Aorta (tissue), 5 donors: ENCODE results near the gene PIP5KL1. TPM values are rescaled to one million over a fixed set of nuclear protein-coding genes. Genes with fewer than 3 reads are reported as not detected.
A peak's percentile ranks its signal among the peaks of the same experiment; 100 is the strongest.

Experiments
- ATAC-seq: fragments of 200-7000 bp; cut with Tn5 transposase; one replicate; pipeline ENCODE4 v1.9.1; 2022; ENCODE audit warnings: moderate library complexity; ENCODE audit not compliant: low FRiP score
- DNase-seq, 2 donors: peaks; one replicate each; pipeline ENCODE4 v3.0.0-alpha.2; 2020
- H3K27ac ChIP-seq, 2 donors: one replicate each; pipeline ENCODE4 v1.5.1; 2013; ENCODE audit warnings: low read length in 2 of 2, mild to moderate bottlenecking in 2 of 2, moderate library complexity in 2 of 2, control low read depth in 1 of 2, inconsistent platforms in 1 of 2, low read depth in 1 of 2
- H3K27me3 ChIP-seq, 2 donors: one replicate each; pipeline ENCODE4 v1.6.1; 2013; ENCODE audit warnings: control low read depth in 1 of 2, low read length in 1 of 2, mild to moderate bottlenecking in 1 of 2, moderate library complexity in 1 of 2; ENCODE audit not compliant: insufficient read depth in 2 of 2, control insufficient read depth in 1 of 2
- H3K36me3 ChIP-seq, 2 donors: one replicate each; pipeline ENCODE4 v1.6.1; 2013; ENCODE audit warnings: control low read depth in 1 of 2, low read length in 1 of 2, mild to moderate bottlenecking in 1 of 2; ENCODE audit not compliant: insufficient read depth in 2 of 2, control insufficient read depth in 1 of 2
- H3K4me1 ChIP-seq, 2 donors: one replicate each; pipeline ENCODE4 v1.6.1; 2013; ENCODE audit warnings: low read length in 2 of 2, control low read depth in 1 of 2, mild to moderate bottlenecking in 1 of 2, moderate library complexity in 1 of 2; ENCODE audit not compliant: insufficient read depth in 2 of 2, control insufficient read depth in 1 of 2
- H3K4me3 ChIP-seq, 2 donors: one replicate each; pipeline ENCODE4 v1.5.1; 2013; ENCODE audit warnings: low read length in 2 of 2, control low read depth in 1 of 2, mild to moderate bottlenecking in 1 of 2
- H3K9me3 ChIP-seq: one replicate; pipeline ENCODE4 v1.6.1; 2013; ENCODE audit warnings: mild to moderate bottlenecking, low read length; ENCODE audit not compliant: control insufficient read depth
- WGBS, 2 donors: extraction: QIAGEN DNeasy Blood & Tissue Kit; methylation state at CpG; one replicate each; pipeline ENCODE4 v1.1.7; 2013; 5-methylcytosine and 5-hydroxymethylcytosine counted together
- intact Hi-C, 2 donors: fragments of 100-400 bp; cut with DNase I; formaldehyde crosslinking; loops; one replicate each; pipeline versions ENCODE4 v1.14.2 to v1.15.0; 2022
- polyA plus RNA-seq, 2 donors: library from polyadenylated mRNA; stranded (reverse); fragments of 200-250 nt; gene quantifications; one replicate each; pipeline ENCODE4 v1.2.3, GENCODE V29; 2013
- total RNA-seq, 2 donors: library from RNA; stranded (reverse); fragmentation: NEBNext Ultra II Directional; extraction: Animal tissue kit (Norgen Biotek cat#: 25700); gene quantifications; one replicate each; pipeline ENCODE4 v1.2.1, GENCODE V29; 2021
- donor health status: healthy with polysubstance abuse.
- donor health status: Bipolar disorder and iron deficiency.
- donor health status: DM: no; HTN: no; CAD: no.
- donor health status: DM: no; HTN: no; CAD: no.
- donor health status: DM: yes; HTN: yes; CAD: no.

Gene PIP5KL1
- total and polyA plus RNA-seq, 4 donors = 1.4 to 4.5 (median 3.0) TPM

- 1 to 2% methylated on average over 53 to 71 of the region's 71 CpGs for WGBS, 2 donors
- no peaks in the 10 kb centered on the region for H3K4me1 ChIP-seq
- H3K27me3 ChIP-seq = no peaks in the 10 kb centered on the region
- H3K27ac ChIP-seq = peak within 1 kb of the TSS in 1 of 2 donors; percentile 26
- DNase-seq (peak; percentile 96 to 98), ATAC-seq (peak; percentile 93)
- peak within 1 kb of the TSS; percentile 44 to 72 for H3K4me3 ChIP-seq
- intact Hi-C loops = loop anchor here (2.0 to 5.0 kb wide), 3 partner anchors 18 to 130 kb away; partner anchors contain the start of genes AK1 (in 1 of the 2), CDK9 (in 1 of the 2) and ST6GALNAC6 (in 1 of the 2)
- H3K36me3 ChIP-seq = peaks cover 0 to 3% of the 10 kb centered on the region in 2 donors
- no peaks in the 10 kb centered on the region for H3K9me3 ChIP-seq
Measured at GRCh38 chr9:127916720-127917581, 13.6 kb downstream of the PIP5KL1 start, which contains the start of gene ST6GALNAC4. Gene ST6GALNAC4, minus strand, starts transcription at chr9:127917041. Its CDS starts 622 bp downstream, at chr9:127916419.

- intact Hi-C loops = loop anchor here (2.0 to 5.0 kb wide), 3 partner anchors 17 to 129 kb away; partner anchors contain the start of genes AK1 (in 1 of the 2), CDK9 (in 1 of the 2) and ST6GALNAC6 (in 1 of the 2)
- DNase-seq = peak in 1 of 2 donors; percentile 49
- Histone ChIP-seq H3K36me3 (peaks cover 0 to 4% of the 10 kb centered on the region in 2 donors), H3K4me1 (no peaks in the 10 kb centered on the region), H3K27me3 (no peaks in the 10 kb centered on the region), H3K9me3 (no peaks in the 10 kb centered on the region), H3K27ac (peak overlapping the region in 1 of 2 donors; percentile 5), H3K4me3 (peak overlapping the region; percentile 44 to 72)
- peak; percentile 1 for ATAC-seq
- WGBS, 2 donors = 19 to 20% methylated on average over 27 of the region's 27 CpGs
Measured at GRCh38 chr9:127915801-127916719, 14.5 kb downstream of the PIP5KL1 start.

- H3K27ac ChIP-seq = no peak overlapping the region
- WGBS, 2 donors = 73 to 74% methylated on average over 5 of the region's 5 CpGs
- intact Hi-C loops = loop anchor here (5.0 kb wide), 2 partner anchors 38 to 128 kb away; partner anchors contain the start of genes AK1 (in 1 of the 2) and CDK9 (in 1 of the 2)
Measured at GRCh38 chr9:127915325-127915752, 15.2 kb downstream of the PIP5KL1 start.

GRCh38 chr9:127913682-127914081 is 16.9 kb downstream of the PIP5KL1 start:
- Histone ChIP-seq H3K27ac (no peak overlapping the region), H3K4me1 (no peaks in the 10 kb centered on the region), H3K36me3 (peaks cover 0 to 4% of the 10 kb centered on the region in 2 donors), H3K27me3 (no peaks in the 10 kb centered on the region), H3K9me3 (no peaks in the 10 kb centered on the region), H3K4me3 (no peak overlapping the region)
- WGBS, 2 donors = 95% methylated on average over 11 of the region's 11 CpGs
- intact Hi-C loops = no loop called here
- ATAC-seq (no peak), DNase-seq (no peak)

More at GRCh38 chr9:127915325-127915752, 15.2 kb downstream of the PIP5KL1 start:
- ATAC-seq = no peak
- peaks cover 0 to 4% of the 10 kb centered on the region in 2 donors for H3K36me3 ChIP-seq
- no peaks in the 10 kb centered on the region for H3K4me1 ChIP-seq
- H3K9me3 ChIP-seq = no peaks in the 10 kb centered on the region
- DNase-seq = peak in 1 of 2 donors; percentile 62
- H3K4me3 ChIP-seq = peak overlapping the region in 1 of 2 donors; percentile 44
- no peaks in the 10 kb centered on the region for H3K27me3 ChIP-seq

DNA sequence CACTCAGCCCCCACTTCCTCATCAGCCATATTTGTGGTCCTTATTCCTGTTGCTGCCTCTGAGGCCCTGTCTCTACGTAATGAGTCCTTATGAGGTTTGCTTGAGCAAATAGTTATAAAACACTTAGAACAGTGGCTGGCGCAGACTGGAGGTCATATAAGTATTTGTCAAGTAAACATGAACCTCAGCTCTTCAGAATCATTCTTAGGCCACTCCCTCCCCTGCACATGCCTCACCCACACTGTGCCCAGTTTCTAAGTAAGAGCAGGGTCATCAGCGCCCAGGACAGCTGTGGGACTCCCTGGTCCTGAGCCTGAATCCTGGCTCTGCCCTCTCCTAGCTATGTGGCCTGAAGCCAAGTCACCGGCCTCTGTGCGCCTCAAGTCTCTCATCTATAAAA is 17.7 kb downstream of the PIP5KL1 start:
- Histone ChIP-seq H3K36me3 (peaks cover 0 to 4% of the 10 kb centered on the region in 2 donors), H3K4me1 (no peaks in the 10 kb centered on the region), H3K27ac (no peak overlapping the region), H3K4me3 (no peak overlapping the region), H3K9me3 (no peaks in the 10 kb centered on the region), H3K27me3 (no peaks in the 10 kb centered on the region)
- no peak for DNase-seq
- 81 to 88% methylated on average over 5 of the region's 5 CpGs for WGBS, 2 donors
- intact Hi-C loops = no loop called here
- ATAC-seq = no peak

DNA sequence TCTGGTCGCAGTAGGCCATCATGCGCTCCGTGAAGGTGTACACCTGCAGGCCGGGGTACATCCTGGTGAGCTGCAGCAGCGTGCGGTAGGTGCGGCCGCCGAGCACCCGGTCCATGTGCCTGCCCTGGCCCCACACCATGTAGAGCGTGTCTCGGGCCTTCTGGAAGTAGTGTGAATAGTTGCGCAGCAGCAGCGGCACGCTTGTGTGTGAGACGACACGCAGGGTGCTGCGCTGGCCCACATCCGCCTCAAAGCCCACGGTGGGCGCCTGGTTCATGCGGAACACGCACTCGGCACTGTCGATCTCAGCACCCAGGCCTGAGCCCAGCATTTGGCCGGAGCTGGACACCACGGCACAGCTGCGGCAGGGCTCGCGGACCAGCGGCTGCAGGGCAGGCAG is 18.3 kb downstream of the PIP5KL1 start:
- Histone ChIP-seq H3K4me1 (no peaks in the 10 kb centered on the region), H3K9me3 (no peaks in the 10 kb centered on the region), H3K36me3 (peaks cover 0 to 4% of the 10 kb centered on the region in 2 donors), H3K27ac (no peak overlapping the region), H3K27me3 (no peaks in the 10 kb centered on the region), H3K4me3 (no peak overlapping the region)
- 94 to 95% methylated on average over 31 of the region's 31 CpGs for WGBS, 2 donors
- intact Hi-C loops = no loop called here
- ATAC-seq (no peak), DNase-seq (peak in 1 of 2 donors; percentile 46)

GRCh38 chr9:127910613-127911205 is 19.9 kb downstream of the PIP5KL1 start:
- intact Hi-C loops = no loop called here
- 71 to 74% methylated on average over 6 of the region's 6 CpGs for WGBS, 2 donors
- H3K4me3 ChIP-seq = no peak overlapping the region
- no peaks in the 10 kb centered on the region for H3K27me3 ChIP-seq
- H3K36me3 ChIP-seq = peaks cover 0 to 4% of the 10 kb centered on the region in 2 donors
- no peak overlapping the region for H3K27ac ChIP-seq
- H3K9me3 ChIP-seq = no peaks in the 10 kb centered on the region
- no peaks in the 10 kb centered on the region for H3K4me1 ChIP-seq
- ATAC-seq = no peak
- DNase-seq = no peak

GRCh38 chr9:127909839-127910273 is 20.7 kb downstream of the PIP5KL1 start:
- ATAC-seq (no peak), DNase-seq (peak in 1 of 2 donors; percentile 54)
- Histone ChIP-seq H3K4me1 (no peaks in the 10 kb centered on the region), H3K36me3 (peaks cover 0 to 4% of the 10 kb centered on the region in 2 donors), H3K4me3 (no peak overlapping the region), H3K27me3 (no peaks in the 10 kb centered on the region), H3K27ac (no peak overlapping the region), H3K9me3 (no peaks in the 10 kb centered on the region)
- 86% methylated on average over 17 of the region's 17 CpGs for WGBS, 2 donors
- intact Hi-C loops = no loop called here
